ENCODE results near the gene BCL2. TPM values are rescaled to one million over a fixed set of nuclear protein-coding genes. Genes with fewer than 3 reads are reported as not detected.
A peak's percentile ranks its signal among the peaks of the same experiment; 100 is the strongest.
"Not testable (repeated sequence)": the region's sequence is repeated elsewhere in the genome, so short reads cannot be mapped to it uniquely, and the experiment has no call there.

BCL2 gene
- 39.1 TPM for total RNA-seq

DNA sequence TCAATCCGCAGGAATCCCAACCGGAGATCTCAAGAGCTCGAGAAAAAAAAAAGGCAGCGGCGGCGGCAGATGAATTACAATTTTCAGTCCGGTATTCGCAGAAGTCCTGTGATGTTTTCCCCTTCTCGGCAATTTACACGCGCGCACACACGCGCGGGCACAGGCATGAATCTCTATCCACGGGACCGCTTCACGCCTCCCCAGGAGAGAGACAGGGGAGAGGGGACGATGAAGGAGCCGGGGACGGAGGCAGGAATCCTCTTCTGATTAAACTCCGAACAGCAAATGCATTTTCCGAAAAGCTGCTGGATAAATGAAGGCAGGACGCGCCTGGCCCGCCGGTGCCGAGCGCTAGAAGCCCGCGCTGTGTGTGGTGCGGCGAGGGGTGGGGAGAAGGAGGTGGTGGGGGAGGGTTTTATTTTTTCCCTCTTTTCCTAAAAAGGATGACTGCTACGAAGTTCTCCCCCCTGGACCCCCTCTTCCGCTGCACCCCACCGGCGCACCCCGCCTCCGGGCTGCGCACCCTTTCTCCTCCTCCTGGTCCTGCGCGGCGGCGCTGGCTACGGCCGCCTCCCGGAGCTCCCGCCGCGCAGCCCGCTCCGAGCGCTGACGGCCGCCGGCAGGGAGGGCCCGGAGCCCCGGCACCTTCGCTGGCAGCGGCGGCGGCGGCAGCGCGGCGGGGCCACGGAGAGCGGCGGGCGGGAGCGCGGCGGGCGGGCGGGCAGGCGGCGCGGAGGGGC, at the start of gene BCL2:
Gene BCL2 (minus strand): TSS at position 387 of the 740 bp plus-strand sequence.
- Histone ChIP-seq H3K36me3 (ENCODE audit: control insufficient read depth in 3 of 3, insufficient read depth in 3 of 3, low read length in 3 of 3) (no peaks in the 10 kb centered on the region), H3K4me1 (ENCODE audit: control insufficient read depth in 3 of 3, insufficient read depth in 3 of 3, low read length in 3 of 3) (peaks cover 16 to 26% (median 18%) of the 10 kb centered on the region in 3 donors), H3K27ac (ENCODE audit: low read depth, low read length) (peak within 1 kb of the TSS; percentile 81), H3K9ac (ENCODE audit: low read depth in 1 of 3, low read length in 3 of 3) (peak within 1 kb of the TSS; percentile 73 to 85 (median 82)), H3K27me3 (ENCODE audit: control insufficient read depth in 3 of 3, insufficient read depth in 3 of 3, low read length in 3 of 3) (no peaks in the 10 kb centered on the region), H3K9me3 (ENCODE audit: control insufficient read depth in 3 of 3, low read length in 3 of 3) (no peaks in the 10 kb centered on the region), H3K4me3 (ENCODE audit: low read length in 3 of 3) (peak within 1 kb of the TSS; percentile 83 to 89 (median 88))

DNA sequence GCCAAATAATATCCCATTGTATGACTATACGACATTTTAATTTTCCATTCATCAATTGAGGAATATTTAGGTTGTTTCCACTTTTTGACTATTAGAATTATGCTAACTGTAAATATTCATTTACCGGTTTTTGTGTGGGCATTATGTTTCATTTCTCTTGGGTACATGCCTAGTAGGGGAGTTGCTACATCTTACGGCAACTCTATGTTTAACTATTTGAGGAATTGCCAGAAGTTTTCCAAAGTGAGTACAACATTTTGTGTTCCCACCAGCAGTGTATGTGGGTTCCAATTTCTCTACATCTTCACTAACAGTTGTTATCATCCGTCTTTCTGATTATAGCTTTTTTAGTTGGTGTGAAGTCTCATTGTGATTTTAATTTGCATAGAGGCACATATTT, 49.0 kb upstream of the BCL2 start:
- peaks cover 13 to 24% (median 14%) of the 10 kb centered on the region in 3 donors for H3K4me1 ChIP-seq (ENCODE audit: control insufficient read depth in 3 of 3, insufficient read depth in 3 of 3, low read length in 3 of 3)
- no peak overlapping the region for H3K27ac ChIP-seq (ENCODE audit: low read depth, low read length)
- H3K9me3 ChIP-seq (ENCODE audit: control insufficient read depth in 3 of 3, low read length in 3 of 3): no peaks in the 10 kb centered on the region
- H3K36me3 ChIP-seq (ENCODE audit: control insufficient read depth in 3 of 3, insufficient read depth in 3 of 3, low read length in 3 of 3): no peaks in the 10 kb centered on the region
- H3K4me3 ChIP-seq (ENCODE audit: low read length in 3 of 3): no peak overlapping the region
- H3K27me3 ChIP-seq (ENCODE audit: control insufficient read depth in 3 of 3, insufficient read depth in 3 of 3, low read length in 3 of 3): no peaks in the 10 kb centered on the region
- no peak overlapping the region for H3K9ac ChIP-seq (ENCODE audit: low read depth in 1 of 3, low read length in 3 of 3)

DNA sequence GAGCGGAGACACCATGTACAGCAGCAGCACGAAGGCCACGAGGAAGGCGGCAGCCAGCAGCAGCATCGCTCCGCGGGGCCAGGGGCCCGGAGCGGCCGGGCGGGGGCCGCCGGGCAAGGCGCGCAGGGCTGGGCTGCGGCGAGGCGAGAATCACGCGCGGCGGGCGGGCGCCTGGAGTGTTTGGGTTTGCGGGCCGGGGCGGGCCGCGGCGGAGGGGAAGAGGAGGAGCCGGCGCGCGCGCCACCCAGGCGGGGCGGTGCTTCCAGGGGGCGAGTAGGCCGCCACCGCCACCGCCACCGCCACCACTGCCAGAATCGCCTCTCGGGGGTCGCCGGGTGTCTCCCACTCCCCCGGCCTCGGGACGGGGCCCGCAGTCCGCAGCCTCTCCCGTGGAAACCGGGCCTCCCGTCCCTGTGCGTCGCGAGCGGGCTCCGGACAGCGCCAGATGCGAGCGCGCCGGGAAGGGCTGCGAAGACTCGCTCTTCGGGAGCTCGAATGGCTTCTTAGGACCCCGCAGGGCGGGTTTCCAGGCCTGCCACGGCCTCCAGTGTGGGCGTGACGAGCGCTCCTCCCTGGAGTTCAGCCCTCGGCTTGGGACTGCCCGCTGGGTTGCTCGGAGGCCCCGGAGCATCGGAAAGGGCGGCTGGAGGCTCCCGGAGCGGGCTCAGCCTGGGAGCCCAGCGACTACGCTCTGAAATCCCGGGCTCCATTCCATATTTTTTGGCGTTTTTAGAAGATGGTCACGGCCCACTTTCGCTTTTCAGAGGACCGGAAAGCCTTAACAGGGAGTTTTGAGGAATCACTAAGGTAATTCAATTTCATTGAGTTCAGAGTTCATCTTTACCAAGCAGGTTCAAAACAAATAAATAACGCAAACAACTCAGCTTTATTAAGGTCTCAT, 47.7 kb upstream of the BCL2 start, which contains the start of gene KDSR:
Gene KDSR (minus strand): TSS at position 154 of the 901 bp plus-strand sequence. CDS start 88 bp downstream, at position 66.
- peaks cover 13 to 24% (median 14%) of the 10 kb centered on the region in 3 donors for H3K4me1 ChIP-seq (ENCODE audit: control insufficient read depth in 3 of 3, insufficient read depth in 3 of 3, low read length in 3 of 3)
- H3K27ac ChIP-seq (ENCODE audit: low read depth, low read length): peak within 1 kb of the TSS; percentile 90
- no peaks in the 10 kb centered on the region for H3K9me3 ChIP-seq (ENCODE audit: control insufficient read depth in 3 of 3, low read length in 3 of 3)
- H3K9ac ChIP-seq (ENCODE audit: low read depth in 1 of 3, low read length in 3 of 3): peak within 1 kb of the TSS; percentile 89 to 91 (median 89)
- H3K27me3 ChIP-seq (ENCODE audit: control insufficient read depth in 3 of 3, insufficient read depth in 3 of 3, low read length in 3 of 3): no peaks in the 10 kb centered on the region
- H3K4me3 ChIP-seq (ENCODE audit: low read length in 3 of 3): peak within 1 kb of the TSS; percentile 81 to 96 (median 91)
- H3K36me3 ChIP-seq (ENCODE audit: control insufficient read depth in 3 of 3, insufficient read depth in 3 of 3, low read length in 3 of 3): peaks cover 2% of the 10 kb centered on the region in 3 donors

DNA sequence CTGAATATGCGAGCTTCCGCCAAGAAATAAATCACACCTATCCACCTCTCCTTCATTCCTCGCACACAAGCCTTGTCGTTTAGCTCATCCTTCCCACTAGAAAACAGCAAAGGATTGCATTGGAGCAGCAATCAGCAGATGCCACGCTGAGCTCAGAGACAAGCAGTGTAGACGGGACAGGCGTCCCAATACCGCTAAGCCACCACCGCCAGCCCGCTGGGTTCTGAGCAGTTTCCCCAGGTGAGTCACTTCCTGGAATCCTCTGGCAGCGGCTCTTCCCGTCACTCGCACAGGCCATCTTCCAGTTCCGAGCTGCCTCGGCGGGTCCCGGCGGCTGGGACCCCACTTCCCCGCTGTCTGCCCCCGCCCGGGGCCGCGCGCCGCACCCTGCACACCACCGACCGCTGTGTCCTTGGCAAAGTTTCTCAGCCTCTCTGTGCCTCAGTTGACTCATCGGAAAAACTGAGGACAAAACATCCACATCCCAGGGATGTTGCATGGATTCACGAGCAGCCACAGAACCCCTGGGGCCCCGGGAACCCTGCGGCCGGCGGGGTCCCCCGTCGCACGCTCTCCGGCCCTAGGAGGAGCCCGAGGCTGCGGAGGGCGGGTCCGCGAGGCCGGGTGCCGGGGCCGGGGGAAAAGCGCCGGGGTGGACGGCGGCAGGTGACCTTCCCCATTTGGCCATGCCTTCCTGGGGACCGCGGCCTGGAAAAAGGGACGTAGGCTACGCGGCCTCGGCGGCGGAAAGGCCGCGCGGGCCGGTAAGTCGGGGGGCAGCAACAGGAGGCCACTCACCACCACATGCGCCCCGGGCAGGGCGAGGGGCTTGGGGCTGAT, 46.9 kb upstream of the BCL2 start:
- H3K36me3 ChIP-seq (ENCODE audit: control insufficient read depth in 3 of 3, insufficient read depth in 3 of 3, low read length in 3 of 3): peaks cover 9% of the 10 kb centered on the region in 3 donors
- H3K9ac ChIP-seq (ENCODE audit: low read depth in 1 of 3, low read length in 3 of 3): peak overlapping the region; percentile 85 to 91 (median 89)
- H3K4me1 ChIP-seq (ENCODE audit: control insufficient read depth in 3 of 3, insufficient read depth in 3 of 3, low read length in 3 of 3): peaks cover 13 to 24% (median 14%) of the 10 kb centered on the region in 3 donors
- no peaks in the 10 kb centered on the region for H3K27me3 ChIP-seq (ENCODE audit: control insufficient read depth in 3 of 3, insufficient read depth in 3 of 3, low read length in 3 of 3)
- H3K27ac ChIP-seq (ENCODE audit: low read depth, low read length): peak overlapping the region; percentile 90
- no peaks in the 10 kb centered on the region for H3K9me3 ChIP-seq (ENCODE audit: control insufficient read depth in 3 of 3, low read length in 3 of 3)
- H3K4me3 ChIP-seq (ENCODE audit: low read length in 3 of 3): peak overlapping the region; percentile 81 to 91 (median 91)

DNA sequence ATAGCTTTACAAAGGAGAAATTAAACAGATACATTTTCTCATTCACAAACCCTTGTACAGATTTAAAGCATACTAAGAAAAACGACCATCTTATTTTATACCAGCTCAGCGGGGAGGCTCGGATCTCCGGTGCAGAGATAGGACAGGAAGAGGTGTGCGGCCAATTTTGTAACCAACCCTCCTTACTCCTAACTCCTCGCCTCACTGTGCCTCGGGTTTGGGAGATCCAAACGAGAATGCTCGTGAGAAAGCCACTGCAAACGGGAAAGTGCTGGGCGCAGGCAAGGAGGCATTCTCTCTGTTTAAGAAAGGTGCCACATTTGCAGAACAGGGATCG, 46.3 kb upstream of the BCL2 start:
- Histone ChIP-seq H3K9me3 (ENCODE audit: control insufficient read depth in 3 of 3, low read length in 3 of 3) (no peaks in the 10 kb centered on the region), H3K27me3 (ENCODE audit: control insufficient read depth in 3 of 3, insufficient read depth in 3 of 3, low read length in 3 of 3) (no peaks in the 10 kb centered on the region), H3K4me3 (ENCODE audit: low read length in 3 of 3) (peak overlapping the region; percentile 81 to 91 (median 91)), H3K36me3 (ENCODE audit: control insufficient read depth in 3 of 3, insufficient read depth in 3 of 3, low read length in 3 of 3) (peaks cover 9 to 13% (median 11%) of the 10 kb centered on the region in 3 donors), H3K27ac (ENCODE audit: low read depth, low read length) (peak overlapping the region; percentile 90), H3K4me1 (ENCODE audit: control insufficient read depth in 3 of 3, insufficient read depth in 3 of 3, low read length in 3 of 3) (peaks cover 13 to 24% (median 14%) of the 10 kb centered on the region in 3 donors), H3K9ac (ENCODE audit: low read depth in 1 of 3, low read length in 3 of 3) (peak overlapping the region; percentile 85 to 91 (median 89))

DNA sequence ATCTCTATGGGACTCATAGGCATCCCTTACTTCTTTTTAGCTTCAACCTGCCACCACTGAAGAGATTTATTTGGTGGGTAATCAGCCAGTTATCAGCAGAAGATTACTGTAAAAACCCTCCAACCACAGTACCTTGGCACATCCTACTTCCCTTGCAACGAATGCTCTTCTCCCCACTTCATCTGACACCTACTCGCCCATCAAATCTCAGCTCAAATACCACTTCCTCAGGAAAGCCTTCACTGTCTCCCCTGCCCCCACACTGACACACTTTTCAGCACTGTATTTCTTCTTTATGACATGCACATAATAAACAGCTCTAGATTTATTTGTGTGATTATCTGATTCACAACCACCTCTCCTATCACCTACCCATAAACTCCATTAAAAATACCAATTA, 44.4 kb upstream of the BCL2 start:
- no peaks in the 10 kb centered on the region for H3K27me3 ChIP-seq (ENCODE audit: control insufficient read depth in 3 of 3, insufficient read depth in 3 of 3, low read length in 3 of 3)
- no peak overlapping the region for H3K27ac ChIP-seq (ENCODE audit: low read depth, low read length)

DNA sequence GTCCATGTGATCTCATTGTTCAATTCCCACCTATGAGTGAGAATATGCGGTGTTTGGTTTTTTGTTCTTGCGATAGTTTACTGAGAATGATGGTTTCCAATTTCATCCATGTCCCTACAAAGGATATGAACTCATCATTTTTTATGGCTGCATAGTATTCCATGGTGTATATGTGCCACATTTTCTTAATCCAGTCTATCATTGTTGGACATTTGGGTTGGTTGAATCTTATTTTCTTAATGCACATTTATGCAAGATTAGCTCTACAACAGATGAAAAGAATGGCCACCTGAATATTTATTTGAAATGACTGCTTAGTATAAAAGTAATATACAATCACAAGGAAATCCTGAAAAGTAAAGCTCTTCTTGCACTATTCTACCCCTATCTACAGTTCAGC, 43.9 kb upstream of the BCL2 start:
- peaks cover 9 to 24% (median 23%) of the 10 kb centered on the region in 3 donors for H3K36me3 ChIP-seq (ENCODE audit: control insufficient read depth in 3 of 3, insufficient read depth in 3 of 3, low read length in 3 of 3)
- H3K27ac ChIP-seq (ENCODE audit: low read depth, low read length); H3K4me3 ChIP-seq (ENCODE audit: low read length in 3 of 3); H3K27me3 ChIP-seq (ENCODE audit: control insufficient read depth in 3 of 3, insufficient read depth in 3 of 3, low read length in 3 of 3); H3K9ac ChIP-seq (ENCODE audit: low read depth in 1 of 3, low read length in 3 of 3); H3K9me3 ChIP-seq (ENCODE audit: control insufficient read depth in 3 of 3, low read length in 3 of 3): not testable (repeated sequence)
- H3K4me1 ChIP-seq (ENCODE audit: control insufficient read depth in 3 of 3, insufficient read depth in 3 of 3, low read length in 3 of 3): peaks cover 13 to 17% (median 14%) of the 10 kb centered on the region in 3 donors

More for the DNA sequence above, 44.4 kb upstream of the BCL2 start:
- Histone ChIP-seq H3K9me3 (ENCODE audit: control insufficient read depth in 3 of 3, low read length in 3 of 3) (no peaks in the 10 kb centered on the region), H3K36me3 (ENCODE audit: control insufficient read depth in 3 of 3, insufficient read depth in 3 of 3, low read length in 3 of 3) (peaks cover 9 to 24% (median 23%) of the 10 kb centered on the region in 3 donors), H3K4me3 (ENCODE audit: low read length in 3 of 3) (no peak overlapping the region), H3K4me1 (ENCODE audit: control insufficient read depth in 3 of 3, insufficient read depth in 3 of 3, low read length in 3 of 3) (peaks cover 13 to 21% (median 14%) of the 10 kb centered on the region in 3 donors), H3K9ac (ENCODE audit: low read depth in 1 of 3, low read length in 3 of 3) (no peak overlapping the region)

DNA sequence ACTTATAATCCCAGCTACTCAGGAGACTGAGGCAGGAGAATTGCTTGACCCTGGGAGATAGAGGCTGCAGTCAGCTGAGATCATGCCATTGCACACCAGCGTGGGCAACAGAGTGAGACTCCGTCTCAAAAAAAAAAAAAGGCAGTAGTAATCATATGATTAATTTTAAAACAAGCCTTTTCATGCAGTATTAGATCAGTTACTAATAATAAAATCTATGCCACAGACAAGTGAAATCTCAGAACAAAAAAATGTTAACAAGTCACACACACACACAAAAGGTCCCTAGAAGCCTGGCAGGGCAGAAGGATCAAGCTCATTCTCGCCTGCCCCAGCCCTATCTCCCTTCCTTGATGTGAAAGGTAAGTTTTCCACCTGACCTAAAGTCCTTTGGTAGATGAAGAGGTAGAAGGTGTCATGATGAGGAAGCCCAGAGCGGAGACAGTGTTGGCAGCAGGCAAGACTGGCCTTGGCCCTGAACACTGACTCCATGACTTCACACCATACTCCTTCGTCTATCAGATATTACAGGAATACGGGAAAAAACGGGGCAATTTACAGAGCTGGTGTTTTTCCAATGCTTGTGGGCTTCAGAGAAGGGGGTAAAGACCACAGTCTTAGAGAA, 36.8 kb upstream of the BCL2 start:
- no peaks in the 10 kb centered on the region for H3K27me3 ChIP-seq (ENCODE audit: control insufficient read depth in 3 of 3, insufficient read depth in 3 of 3, low read length in 3 of 3)
- no peak overlapping the region for H3K27ac ChIP-seq (ENCODE audit: low read depth, low read length)
- H3K9ac ChIP-seq (ENCODE audit: low read depth in 1 of 3, low read length in 3 of 3): no peak overlapping the region
- H3K4me1 ChIP-seq (ENCODE audit: control insufficient read depth in 3 of 3, insufficient read depth in 3 of 3, low read length in 3 of 3): no peaks in the 10 kb centered on the region
- peaks cover 18 to 66% (median 57%) of the 10 kb centered on the region in 3 donors for H3K36me3 ChIP-seq (ENCODE audit: control insufficient read depth in 3 of 3, insufficient read depth in 3 of 3, low read length in 3 of 3)
- H3K4me3 ChIP-seq (ENCODE audit: low read length in 3 of 3): no peak overlapping the region
- no peaks in the 10 kb centered on the region for H3K9me3 ChIP-seq (ENCODE audit: control insufficient read depth in 3 of 3, low read length in 3 of 3)

DNA sequence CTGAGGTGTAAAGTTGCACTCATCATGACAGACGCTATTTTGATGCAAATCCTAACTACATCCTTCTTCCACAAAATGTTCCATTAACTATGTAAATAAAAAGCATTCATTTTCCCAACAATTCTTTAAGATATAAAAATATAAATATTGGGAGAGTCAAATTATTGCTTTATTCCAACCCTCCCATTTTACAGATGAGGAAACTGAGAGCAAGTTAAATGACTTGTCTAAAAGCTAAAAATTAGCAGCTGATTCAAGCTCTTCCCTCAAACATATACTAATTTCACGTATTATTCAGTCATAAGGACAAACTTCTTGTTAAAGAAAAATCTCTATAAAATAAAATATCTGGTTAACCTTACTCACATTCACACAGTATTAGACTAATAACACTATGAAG, 30.7 kb upstream of the BCL2 start:
- H3K4me3 ChIP-seq (ENCODE audit: low read length in 3 of 3): no peak overlapping the region
- H3K4me1 ChIP-seq (ENCODE audit: control insufficient read depth in 3 of 3, insufficient read depth in 3 of 3, low read length in 3 of 3): peaks cover 9 to 17% (median 12%) of the 10 kb centered on the region in 3 donors
- H3K9ac ChIP-seq (ENCODE audit: low read depth in 1 of 3, low read length in 3 of 3): no peak overlapping the region
- H3K9me3 ChIP-seq (ENCODE audit: control insufficient read depth in 3 of 3, low read length in 3 of 3): no peaks in the 10 kb centered on the region
- H3K27ac ChIP-seq (ENCODE audit: low read depth, low read length): no peak overlapping the region
- peaks cover 29 to 64% (median 51%) of the 10 kb centered on the region in 3 donors for H3K36me3 ChIP-seq (ENCODE audit: control insufficient read depth in 3 of 3, insufficient read depth in 3 of 3, low read length in 3 of 3)
- no peaks in the 10 kb centered on the region for H3K27me3 ChIP-seq (ENCODE audit: control insufficient read depth in 3 of 3, insufficient read depth in 3 of 3, low read length in 3 of 3)

Measured in skeletal muscle tissue (tissue), 4 donors.